Activated CD8-positive, alpha-beta memory T cell treated with anti-CD3 and anti-CD28 coated beads, Interleukin-2, amount 50 U/mL, for 1 hour (primary cell): ENCODE results near the gene KLF15.
A peak's percentile ranks its signal among the peaks of the same experiment; 100 is the strongest.

Source experiments
- DNase-seq: peaks from one replicate; pipeline ENCODE4 v3.0.0-alpha.2; 2020; ENCODE audit errors: extremely low read depth

KLF15 gene

GRCh38 chr3:126357295-126358037 is at the start of gene KLF15:
KLF15 (minus strand) TSS chr3:126357408; CDS start chr3:126352922, 4,486 bp downstream.
- DNase-seq = peak; percentile 10

- DNase-seq = no peak
Measured at GRCh38 chr3:126406389-126407296, 49.4 kb upstream of the KLF15 start.

GRCh38 chr3:126402666-126403302 is 45.6 kb upstream of the KLF15 start:
- DNase-seq = no peak

- no peak for DNase-seq
Measured at GRCh38 chr3:126402178-126402577, 45.0 kb upstream of the KLF15 start.

GRCh38 chr3:126401611-126402160 is 44.5 kb upstream of the KLF15 start:
- no peak for DNase-seq

GRCh38 chr3:126399756-126400155 is 42.5 kb upstream of the KLF15 start:
- no peak for DNase-seq

- no peak for DNase-seq
Measured at GRCh38 chr3:126399351-126399735, 42.1 kb upstream of the KLF15 start.

- no peak for DNase-seq
Measured at GRCh38 chr3:126398423-126399350, 41.5 kb upstream of the KLF15 start.

GRCh38 chr3:126397610-126398422 is 40.6 kb upstream of the KLF15 start:
- DNase-seq = no peak

GRCh38 chr3:126396536-126396935 is 39.3 kb upstream of the KLF15 start:
- DNase-seq = no peak

- no peak for DNase-seq
Measured at GRCh38 chr3:126395846-126396513, 38.8 kb upstream of the KLF15 start.

- no peak for DNase-seq
Measured at GRCh38 chr3:126394977-126395321, 37.7 kb upstream of the KLF15 start.

- no peak for DNase-seq
Measured at GRCh38 chr3:126394179-126394976, 37.2 kb upstream of the KLF15 start, which contains the start of gene CFAP100. CFAP100 (plus strand) TSS chr3:126394909; CDS start chr3:126396001, 1,092 bp downstream.

GRCh38 chr3:126393563-126393962 is 36.4 kb upstream of the KLF15 start:
- no peak for DNase-seq

GRCh38 chr3:126392246-126392645 is 35.0 kb upstream of the KLF15 start:
- DNase-seq = no peak

GRCh38 chr3:126391631-126392030 is 34.4 kb upstream of the KLF15 start:
- no peak for DNase-seq

GRCh38 chr3:126390751-126391150 is 33.5 kb upstream of the KLF15 start:
- no peak for DNase-seq

GRCh38 chr3:126390201-126390600 is 33.0 kb upstream of the KLF15 start:
- no peak for DNase-seq

GRCh38 chr3:126389794-126390146 is 32.6 kb upstream of the KLF15 start:
- DNase-seq = no peak
